Keratinocyte (primary cell): ENCODE measurements around the gene SASH1. TPM values are rescaled to one million over a fixed set of nuclear protein-coding genes. Genes with fewer than 3 reads are reported as not detected.

Experiments
- DNase-seq: peaks from one replicate; pipeline ENCODE4 v3.0.0-alpha.2; 2011; ENCODE audit warnings: low read depth, missing footprints, low spot score
- FAIRE-seq: peaks from 2 replicates; lab custom pipeline; 2011; peaks lifted over from hg19 to GRCh38; lab: Jason Lieb, UNC
- H2AFZ ChIP-seq: 2 replicates; pipeline ENCODE4 v1.6.0; 2012; ENCODE audit warnings: low read length, control low read depth, inconsistent platforms; ENCODE audit not compliant: control insufficient read depth
- H3K27ac ChIP-seq: 2 replicates; pipeline ENCODE4 v1.5.1; 2011; ENCODE audit warnings: low read length; ENCODE audit not compliant: control insufficient read depth, insufficient read depth
- H3K27me3 ChIP-seq: 3 replicates; pipeline ENCODE4 v1.6.0; 2011; ENCODE audit warnings: low read length; ENCODE audit not compliant: control insufficient read depth, insufficient read depth; ENCODE audit errors: extremely low read depth
- H3K36me3 ChIP-seq, 2 experiments: 2 replicates in 1 of 2; 3 replicates in 1 of 2; pipeline ENCODE4 v1.5.1; 2011; ENCODE audit warnings: low read length in 2 of 2, mild to moderate bottlenecking in 1 of 2; ENCODE audit not compliant: control insufficient read depth in 2 of 2, insufficient read depth in 2 of 2; ENCODE audit errors: extremely low read depth in 1 of 2
- H3K4me1 ChIP-seq: 3 replicates; pipeline ENCODE4 v1.5.1; 2011; ENCODE audit warnings: low read length; ENCODE audit not compliant: control insufficient read depth, insufficient read depth; ENCODE audit errors: extremely low read depth
- H3K4me2 ChIP-seq: 3 replicates; pipeline ENCODE4 v1.6.0; 2011; ENCODE audit warnings: low read depth, low read length; ENCODE audit not compliant: control insufficient read depth, insufficient read depth; ENCODE audit errors: extremely low read depth
- H3K4me3 ChIP-seq, 3 experiments: fragments of 200-600 bp in 1 of 3; sonication (generic) in 1 of 3; 2 replicates in 2 of 3; 3 replicates in 1 of 3; pipeline ENCODE4 v1.5.1; 2011 to 2016; ENCODE audit warnings: low read length in 3 of 3, mild to moderate bottlenecking in 3 of 3, control low read depth in 2 of 3, inconsistent platforms in 1 of 3, low read depth in 1 of 3, mixed read lengths in 1 of 3, mixed run types in 1 of 3, moderate library complexity in 1 of 3; ENCODE audit not compliant: control insufficient read depth in 2 of 3, insufficient read depth in 2 of 3; ENCODE audit errors: extremely low read depth in 1 of 3
- H3K79me2 ChIP-seq: 2 replicates; pipeline ENCODE4 v1.6.0; 2012; ENCODE audit warnings: low read length; ENCODE audit not compliant: control insufficient read depth, insufficient read depth
- H3K9ac ChIP-seq: 3 replicates; pipeline ENCODE4 v1.6.0; 2011; ENCODE audit warnings: low read length; ENCODE audit not compliant: control insufficient read depth, insufficient read depth; ENCODE audit errors: extremely low read depth
- H3K9me1 ChIP-seq: 3 replicates; pipeline ENCODE4 v1.6.0; 2011; ENCODE audit warnings: low read length; ENCODE audit not compliant: control insufficient read depth, insufficient read depth; ENCODE audit errors: extremely low read depth
- H3K9me3 ChIP-seq: 2 replicates; pipeline ENCODE4 v1.5.1; 2012; ENCODE audit warnings: low read depth, low read length; ENCODE audit not compliant: control insufficient read depth
- H4K20me1 ChIP-seq: 3 replicates; pipeline ENCODE4 v1.6.0; 2011; ENCODE audit warnings: low read length; ENCODE audit not compliant: control insufficient read depth, insufficient read depth; ENCODE audit errors: extremely low read depth
- EZH2 ChIP-seq: IDR thresholded peaks from one replicate; pipeline ENCODE4 v1.6.1; 2012; ENCODE audit warnings: inconsistent platforms, mild to moderate bottlenecking, low read length, moderate library complexity
- dilution Hi-C: fragments of 300-500 bp; cut with MboI; formaldehyde crosslinking; loops from one replicate; pipeline ENCODE4 v1.7.0; 2020; ENCODE audit warnings: low sequenced_read_pairs; ENCODE audit not compliant: extremely low pct_ligation_motif_present
- polyA plus RNA-seq, 5 experiments: library from polyadenylated mRNA; depleted of rRNA in 3 of 5; stranded (reverse) in 3 of 5; stranded (forward) in 1 of 5; unstranded in 1 of 5; fragments of >200 nt; gene quantifications; 1 replicate in 1 of 5; 2 replicates in 3 of 5; 3 replicates in 1 of 5; pipeline versions ENCODE4 v1.2.1 to v1.2.3, GENCODE V29; 2011 to 2012; ENCODE audit warnings: missing spikeins in 2 of 5, low read depth in 1 of 5, low replicate concordance in 1 of 5
- TF ChIP-seq, protein P1 (sequence below), 3 experiments: IDR thresholded peaks in 1 of 3; conservative IDR thresholded peaks in 1 of 3; optimal IDR thresholded peaks in 1 of 3; 2 replicates in 2 of 3; 3 replicates in 1 of 3; pipeline versions ENCODE3 to v1.5.1; 2011; ENCODE audit warnings: low read length in 3 of 3, mild to moderate bottlenecking in 3 of 3, moderate library complexity in 2 of 3, control low read depth in 1 of 3, inconsistent platforms in 1 of 3; ENCODE audit not compliant: insufficient read depth in 2 of 3; ENCODE audit errors: extremely low read depth in 1 of 3

The SASH1 gene
- polyA plus RNA-seq, 1 donor (not counting 4 experiments of a cell fraction or from before 2014, with no cell fraction given): 4.4 TPM

- no peak for DNase-seq
These were observed 219.0 kb downstream of the SASH1 start for GRCh38 chr6:148561629-148562028.

GRCh38 chr6:148563066-148563465 is 220.4 kb downstream of the SASH1 start:
- DNase-seq (no peak), FAIRE-seq (no peak)
- Histone ChIP-seq H3K27me3 (no peaks in the 10 kb centered on the region), H3K36me3 (no peaks in the 10 kb centered on the region), H4K20me1 (no peaks in the 10 kb centered on the region), H3K9me3 (no peaks in the 10 kb centered on the region), H3K27ac (no peak overlapping the region), H3K9me1 (no peaks in the 10 kb centered on the region), H3K4me2 (no peak overlapping the region), H3K4me3 (no peak overlapping the region), H2AFZ (no peak overlapping the region), H3K4me1 (peaks cover 14% of the 10 kb centered on the region), H3K79me2 (no peaks in the 10 kb centered on the region), H3K9ac (no peak overlapping the region)
- dilution Hi-C loops: no loop called here
- TF ChIP-seq, protein P1, sequence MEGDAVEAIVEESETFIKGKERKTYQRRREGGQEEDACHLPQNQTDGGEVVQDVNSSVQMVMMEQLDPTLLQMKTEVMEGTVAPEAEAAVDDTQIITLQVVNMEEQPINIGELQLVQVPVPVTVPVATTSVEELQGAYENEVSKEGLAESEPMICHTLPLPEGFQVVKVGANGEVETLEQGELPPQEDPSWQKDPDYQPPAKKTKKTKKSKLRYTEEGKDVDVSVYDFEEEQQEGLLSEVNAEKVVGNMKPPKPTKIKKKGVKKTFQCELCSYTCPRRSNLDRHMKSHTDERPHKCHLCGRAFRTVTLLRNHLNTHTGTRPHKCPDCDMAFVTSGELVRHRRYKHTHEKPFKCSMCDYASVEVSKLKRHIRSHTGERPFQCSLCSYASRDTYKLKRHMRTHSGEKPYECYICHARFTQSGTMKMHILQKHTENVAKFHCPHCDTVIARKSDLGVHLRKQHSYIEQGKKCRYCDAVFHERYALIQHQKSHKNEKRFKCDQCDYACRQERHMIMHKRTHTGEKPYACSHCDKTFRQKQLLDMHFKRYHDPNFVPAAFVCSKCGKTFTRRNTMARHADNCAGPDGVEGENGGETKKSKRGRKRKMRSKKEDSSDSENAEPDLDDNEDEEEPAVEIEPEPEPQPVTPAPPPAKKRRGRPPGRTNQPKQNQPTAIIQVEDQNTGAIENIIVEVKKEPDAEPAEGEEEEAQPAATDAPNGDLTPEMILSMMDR (optimal IDR thresholded peaks at IDR 0.05 in 1 of 3, IDR thresholded peaks at IDR 0.05 in 1 of 3, conservative IDR thresholded peaks at IDR 0.05 in 1 of 3; ENCODE audit: extremely low read depth in 1 of 3, insufficient read depth in 2 of 3, low read length in 3 of 3): no peak
- no peak for TF ChIP-seq EZH2

More at GRCh38 chr6:148561629-148562028, 219.0 kb downstream of the SASH1 start:
- no peaks in the 10 kb centered on the region for H3K27me3 ChIP-seq
- TF ChIP-seq, protein P1 (optimal IDR thresholded peaks at IDR 0.05 in 1 of 3, IDR thresholded peaks at IDR 0.05 in 1 of 3, conservative IDR thresholded peaks at IDR 0.05 in 1 of 3; ENCODE audit: extremely low read depth in 1 of 3, insufficient read depth in 2 of 3, low read length in 3 of 3): no peak
- no peak for TF ChIP-seq EZH2
- H3K79me2 ChIP-seq: no peaks in the 10 kb centered on the region
- H3K9ac ChIP-seq: no peak overlapping the region
- peaks cover 12% of the 10 kb centered on the region for H3K4me1 ChIP-seq
- no peak overlapping the region for H3K4me3 ChIP-seq
- no peak overlapping the region for H3K4me2 ChIP-seq
- no peak overlapping the region for H2AFZ ChIP-seq
- H3K9me1 ChIP-seq: no peaks in the 10 kb centered on the region
- H3K36me3 ChIP-seq: no peaks in the 10 kb centered on the region
- no peaks in the 10 kb centered on the region for H4K20me1 ChIP-seq
- no peak overlapping the region for H3K27ac ChIP-seq
- dilution Hi-C loops: no loop called here
- no peak for FAIRE-seq
- no peaks in the 10 kb centered on the region for H3K9me3 ChIP-seq
